GM15510 (cell line): ENCODE data around the gene LMOD2.

Experiments used
- POLR2A ChIP-seq: IDR thresholded peaks from 3 replicates; pipeline ENCODE4 v1.6.1; 2011; ENCODE audit warnings: borderline replicate concordance; ENCODE audit not compliant: insufficient read length; ENCODE audit errors: extremely low read depth

Gene LMOD2

DNA sequence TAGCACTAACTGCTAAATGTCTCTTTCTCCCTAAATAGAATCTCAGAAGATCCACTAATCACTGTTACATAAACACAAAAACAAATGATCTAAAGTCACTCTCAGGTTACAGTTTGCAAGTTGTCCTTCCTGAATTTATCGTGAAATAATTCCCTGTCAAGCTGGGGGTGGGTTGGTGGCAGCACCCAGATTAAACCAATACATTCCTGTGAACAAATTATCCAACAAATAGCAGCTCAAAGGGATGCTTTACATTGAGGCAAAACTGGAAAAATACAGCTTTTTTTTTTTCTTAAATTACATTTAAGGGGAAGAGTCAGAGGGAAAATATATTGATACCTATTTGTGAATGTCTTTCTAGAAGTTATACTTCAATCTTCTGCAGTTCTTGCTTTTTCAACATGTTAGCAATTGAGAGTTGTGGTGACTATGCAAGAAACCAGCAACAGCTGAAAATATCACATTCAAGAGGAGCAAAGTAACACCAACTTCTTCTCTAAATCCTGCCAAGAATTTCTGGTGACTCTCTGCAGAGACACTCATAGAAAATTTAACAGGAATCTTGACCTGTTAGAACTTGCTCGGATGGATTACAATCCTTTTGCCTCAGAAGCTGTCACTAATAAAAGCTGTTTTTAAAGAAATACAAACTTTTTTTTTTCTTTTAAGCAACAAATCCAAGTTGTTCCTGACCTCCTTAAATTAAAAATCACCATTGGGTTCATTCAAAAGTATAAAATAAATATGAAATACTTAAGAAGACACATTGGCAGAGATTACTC, 18.9 kb downstream of the LMOD2 start:
- no peak for TF ChIP-seq POLR2A

DNA sequence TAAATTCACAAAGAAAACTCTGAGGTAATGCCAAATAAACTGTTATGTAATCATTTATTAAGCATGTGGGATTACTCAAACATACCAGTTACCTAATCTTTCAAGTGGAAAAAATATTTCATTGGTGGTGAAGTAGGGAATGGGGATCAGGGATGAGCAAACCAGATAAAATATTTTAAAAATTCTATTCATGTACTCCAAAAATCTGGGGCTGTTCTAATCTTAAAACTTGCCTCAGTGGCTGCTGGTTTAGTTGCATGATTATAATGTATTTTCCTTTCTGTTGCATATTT, 19.5 kb downstream of the LMOD2 start:
- TF ChIP-seq POLR2A, result no peak

DNA sequence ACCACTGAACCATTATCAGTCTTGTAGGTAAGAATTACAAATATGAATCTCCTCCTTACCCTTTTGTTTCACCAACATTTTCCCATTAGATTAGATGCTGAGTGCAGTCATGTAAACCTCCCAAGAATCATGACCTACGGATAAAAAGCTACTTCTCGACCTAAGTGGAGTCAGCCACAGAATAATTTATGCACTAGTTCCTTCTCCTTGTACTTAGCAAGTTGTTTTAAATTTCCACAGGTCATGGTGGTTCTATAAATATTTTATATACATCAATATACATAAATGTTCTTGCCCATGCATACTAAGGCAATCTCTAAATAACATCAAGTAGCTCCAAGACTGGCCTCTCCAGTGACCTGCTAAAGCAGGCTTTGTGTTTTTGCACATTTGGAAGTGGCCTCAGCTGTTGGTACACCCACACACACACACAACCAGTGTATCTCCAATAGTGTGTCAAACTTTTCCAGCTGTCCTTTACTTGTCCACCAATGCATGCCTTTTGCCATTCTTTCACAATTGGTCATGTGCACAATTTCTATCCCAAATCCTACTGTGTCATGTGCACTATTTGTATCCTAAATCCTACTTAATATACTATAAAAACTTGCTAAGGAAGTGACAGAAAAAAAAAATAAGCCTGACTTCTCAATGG, 21.5 kb downstream of the LMOD2 start:
- TF ChIP-seq POLR2A, result no peak

DNA sequence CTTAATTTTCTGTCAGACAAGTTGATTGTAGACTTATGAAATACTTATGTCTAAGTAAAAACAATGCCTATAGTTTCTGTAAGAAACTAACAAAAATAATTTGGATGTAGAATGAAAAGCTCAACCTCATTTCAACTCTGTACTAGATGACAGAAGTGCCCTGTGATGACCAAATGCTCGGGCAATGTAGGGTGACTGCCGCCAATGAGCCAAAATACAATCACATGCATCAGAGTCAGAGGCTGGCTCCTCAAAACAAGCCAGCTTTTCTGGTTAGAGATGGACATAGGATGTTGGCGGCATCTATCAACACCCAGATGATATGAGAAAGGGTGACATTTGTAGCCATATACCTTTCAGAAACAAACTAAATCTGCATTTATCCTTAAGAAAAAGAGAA, 23.9 kb downstream of the LMOD2 start:
- no peak for TF ChIP-seq POLR2A

DNA sequence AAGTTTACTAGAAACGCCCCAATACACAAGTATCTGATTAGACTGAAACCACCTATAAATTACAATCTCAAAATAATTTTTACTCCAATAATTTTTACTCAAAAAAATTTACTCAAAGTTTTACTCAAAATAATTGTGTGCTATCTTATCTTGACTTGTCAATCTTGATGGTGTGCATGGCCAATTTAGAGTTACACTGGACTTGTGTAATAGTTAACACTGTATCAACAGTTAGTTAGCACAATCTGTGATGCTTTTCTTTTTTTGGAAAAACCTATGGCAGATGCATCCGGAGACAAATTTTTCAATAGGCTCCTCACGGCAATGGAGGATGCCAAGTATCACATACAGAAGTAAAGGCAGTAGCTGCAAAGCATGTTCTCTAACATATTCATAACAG, 24.9 kb downstream of the LMOD2 start:
- TF ChIP-seq POLR2A, result no peak

DNA sequence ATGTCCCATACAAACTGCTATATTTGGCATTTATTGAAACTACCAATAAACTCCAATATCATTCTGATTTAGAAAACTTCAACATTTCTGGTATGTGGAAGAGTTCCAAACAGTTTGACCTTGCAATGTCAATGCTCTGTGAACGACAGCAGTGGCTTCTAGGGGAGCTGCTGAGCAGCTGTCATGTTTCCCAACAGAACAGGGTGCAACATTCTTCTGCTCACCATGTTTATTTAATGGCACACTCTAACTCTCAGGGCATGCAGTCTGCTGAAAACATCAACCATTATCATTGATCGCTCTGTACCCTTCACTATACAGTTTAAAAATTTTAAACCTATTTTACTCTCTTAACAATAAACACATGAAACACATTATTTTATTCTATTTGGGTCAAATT, 25.9 kb downstream of the LMOD2 start:
- no peak for TF ChIP-seq POLR2A

DNA sequence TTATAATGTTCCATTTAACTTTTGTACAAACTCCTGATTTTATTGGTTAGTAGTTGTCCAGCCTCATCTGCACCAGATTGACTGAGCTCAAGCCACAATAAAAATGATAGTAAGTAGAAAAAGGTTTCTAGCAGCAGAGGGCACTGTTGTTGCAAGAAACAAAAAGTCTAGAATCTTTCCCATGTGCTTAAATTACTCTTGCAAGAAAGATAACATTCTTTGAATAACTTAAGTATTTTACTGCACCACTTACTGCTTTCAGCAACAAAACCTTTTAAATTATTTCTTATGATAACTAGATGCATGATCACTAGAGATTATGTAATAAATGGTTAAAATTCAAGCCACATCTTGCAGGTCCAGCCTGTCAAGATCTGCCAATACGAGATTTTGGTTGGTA, 27.0 kb downstream of the LMOD2 start:
- TF ChIP-seq POLR2A, result no peak

DNA sequence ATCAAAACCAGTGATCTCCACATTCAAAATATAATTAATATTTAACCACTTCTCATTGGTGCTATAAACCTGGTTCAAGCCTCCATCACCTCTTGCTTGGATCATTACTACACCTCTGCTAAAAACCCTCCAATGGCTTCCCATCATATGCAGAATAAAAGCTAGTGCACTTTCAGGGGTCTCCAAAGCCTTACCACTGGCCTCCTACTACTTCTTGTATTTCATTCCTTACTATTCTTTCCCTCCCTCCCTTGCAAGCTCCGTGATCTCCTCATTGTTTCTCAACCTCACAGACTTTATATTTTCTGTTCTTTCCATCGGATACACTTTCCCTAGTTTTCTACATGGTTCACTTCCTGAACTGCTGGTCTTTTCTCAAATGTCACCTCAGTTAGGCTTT, 31.5 kb downstream of the LMOD2 start:
- no peak for TF ChIP-seq POLR2A

DNA sequence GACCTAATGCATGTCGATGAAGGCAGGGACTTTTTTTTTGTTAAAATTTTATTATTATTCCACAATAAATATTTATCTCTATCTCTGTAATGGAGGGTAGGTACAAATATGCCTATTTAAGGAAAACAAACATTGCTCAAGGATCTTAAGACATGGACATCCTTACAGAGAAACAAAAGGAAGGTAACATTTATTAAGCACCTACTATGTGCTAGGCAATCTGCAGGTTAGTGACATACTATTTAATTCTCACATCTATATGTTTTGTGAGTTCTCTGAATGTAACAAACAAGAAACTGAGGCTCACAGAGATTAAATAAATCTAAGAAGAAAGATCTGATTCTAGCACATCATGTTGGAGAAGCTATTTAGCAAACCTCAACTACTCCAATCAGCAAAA, 32.1 kb downstream of the LMOD2 start:
- TF ChIP-seq POLR2A, result no peak

DNA sequence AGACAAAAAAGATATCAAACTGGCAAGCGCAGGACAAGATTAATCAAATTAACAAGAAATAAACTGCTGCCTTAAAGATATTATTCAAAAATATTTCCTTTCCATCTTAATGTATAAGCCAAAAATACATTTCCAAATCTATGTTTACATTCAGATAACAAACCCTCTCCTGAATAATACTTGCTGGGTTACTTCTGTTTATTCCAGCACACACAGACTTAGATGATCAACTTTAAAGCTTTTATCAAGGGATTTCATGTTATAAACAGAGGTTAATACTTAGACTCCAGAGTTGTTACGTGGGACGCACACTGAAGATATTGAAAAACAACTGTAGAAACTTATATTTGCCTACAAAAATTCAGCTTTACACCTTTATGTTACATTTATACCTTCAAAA, 33.6 kb downstream of the LMOD2 start:
- TF ChIP-seq POLR2A, result no peak

DNA sequence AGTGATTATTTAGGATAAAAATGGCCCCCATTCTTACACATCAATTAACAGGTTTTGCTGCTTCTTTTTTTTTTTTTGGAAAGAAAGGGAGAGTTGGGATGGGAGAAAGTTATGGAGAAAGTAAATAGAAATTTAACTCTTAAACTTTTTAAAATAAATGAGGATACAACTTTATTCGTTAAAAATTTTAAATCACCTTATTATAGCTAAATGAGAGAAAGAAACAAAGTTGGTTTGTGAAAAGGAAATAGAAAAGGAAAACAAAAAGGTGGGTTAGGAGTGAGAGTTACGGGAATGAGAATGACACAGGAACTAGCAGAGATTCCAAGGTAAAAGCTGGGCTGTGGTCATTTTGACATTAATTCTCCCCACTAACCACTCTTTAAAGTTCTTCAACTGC, 34.9 kb downstream of the LMOD2 start:
- no peak for TF ChIP-seq POLR2A

DNA sequence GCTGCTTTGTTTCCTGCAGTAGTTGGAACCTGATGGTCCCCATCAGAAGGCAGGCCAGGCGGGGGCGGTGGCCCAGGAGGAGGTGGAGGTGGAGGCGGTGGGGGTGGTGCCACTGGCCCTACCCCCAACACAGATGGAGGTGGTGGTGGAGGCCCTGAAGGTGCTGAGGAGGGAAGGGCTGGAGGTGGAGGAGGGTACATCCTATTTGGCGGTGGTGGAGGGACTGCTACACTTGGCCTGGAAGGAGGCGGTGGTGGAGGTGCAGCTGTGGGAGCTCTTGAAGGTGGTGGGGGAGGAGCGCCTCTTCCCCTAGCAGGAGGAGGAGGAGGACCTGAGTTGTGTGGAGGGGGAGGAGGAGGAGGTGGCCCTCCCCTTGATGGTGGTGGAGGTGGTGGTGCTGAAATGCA, 36.8 kb downstream of the LMOD2 start:
- no peak for TF ChIP-seq POLR2A

DNA sequence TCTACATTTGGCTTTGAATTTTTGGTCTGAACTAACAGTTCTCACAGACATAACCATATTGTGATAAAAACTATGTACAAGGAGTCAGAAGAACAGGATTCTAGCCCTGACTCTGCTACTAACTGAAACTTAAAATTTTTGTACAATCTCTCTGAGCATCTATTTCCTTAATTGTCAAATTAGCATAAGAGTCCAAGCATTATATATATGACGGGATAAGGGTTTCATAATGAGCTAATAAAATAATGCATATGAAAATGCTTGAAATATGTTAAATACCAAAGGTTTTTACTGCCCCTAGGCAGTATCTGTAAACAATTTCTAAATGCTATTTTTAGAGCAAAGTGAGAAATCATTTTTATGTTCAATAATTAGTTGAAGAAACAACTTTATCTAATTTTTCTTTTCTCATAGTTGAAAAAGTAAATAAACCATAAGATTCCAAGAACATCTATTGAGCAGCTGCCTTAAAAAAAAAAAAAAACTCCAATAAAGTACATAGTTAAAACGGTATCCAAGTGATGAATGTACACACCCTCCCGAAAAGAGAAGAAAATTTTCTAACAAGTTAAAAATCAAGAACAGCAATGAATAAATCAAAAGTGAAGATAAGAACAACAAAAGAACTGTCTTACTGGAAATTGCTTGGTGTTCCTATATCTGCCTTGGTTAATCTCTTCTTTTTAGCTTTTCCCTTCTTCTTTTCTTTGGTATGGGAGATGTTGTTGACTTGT, 40.4 kb downstream of the LMOD2 start:
- no peak for TF ChIP-seq POLR2A

DNA sequence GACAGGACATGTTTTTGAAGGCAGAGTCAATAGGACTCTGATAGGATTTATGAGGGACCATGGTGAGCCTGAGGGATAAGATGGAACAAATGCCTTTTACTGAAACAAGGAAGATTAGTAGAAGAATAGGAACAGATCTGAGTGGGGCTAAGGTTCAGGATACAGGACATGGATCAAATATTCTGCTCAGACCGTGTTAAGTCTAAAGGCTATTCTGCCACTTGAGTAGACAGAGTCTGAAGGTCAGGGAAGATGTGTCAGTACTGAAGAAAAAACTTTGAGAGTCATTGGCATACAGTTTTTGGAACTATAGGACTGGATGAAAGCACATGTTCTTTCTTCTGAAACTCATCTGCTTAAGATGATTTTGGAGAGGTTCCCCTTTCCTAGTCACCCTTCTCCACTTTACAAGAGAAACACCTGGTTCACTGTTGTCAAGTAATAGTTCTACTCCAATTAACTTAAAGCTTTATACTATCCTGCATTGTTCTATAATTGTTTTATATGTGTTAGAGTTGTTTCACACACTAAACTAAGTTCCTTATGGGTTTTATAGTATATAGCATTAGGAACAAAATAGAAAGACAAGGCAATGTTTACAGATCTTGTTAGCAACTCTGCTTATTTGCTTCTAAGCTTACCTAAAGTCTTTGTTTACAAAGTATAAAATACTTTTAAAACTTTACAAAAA, 49.7 kb downstream of the LMOD2 start:
- TF ChIP-seq POLR2A, result no peak

DNA sequence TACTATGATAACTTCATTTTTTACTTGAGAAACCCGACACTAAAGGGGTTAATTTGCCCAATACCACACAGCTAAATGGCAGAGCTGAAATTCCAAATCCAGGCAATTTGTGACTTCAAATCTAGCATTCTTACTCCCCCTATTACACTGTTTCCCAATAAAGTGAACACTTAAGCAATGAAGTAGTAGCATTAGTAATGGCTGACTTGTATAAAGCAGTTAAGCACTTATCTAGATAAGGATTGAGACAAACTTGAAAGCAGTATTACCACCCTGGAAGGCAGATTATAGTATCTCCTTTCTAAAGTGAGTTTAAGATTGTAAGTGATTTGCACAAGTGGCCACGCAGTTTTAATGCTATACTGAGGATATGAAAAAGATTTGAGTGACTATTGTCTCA, 53.9 kb downstream of the LMOD2 start:
- TF ChIP-seq POLR2A, result no peak

DNA sequence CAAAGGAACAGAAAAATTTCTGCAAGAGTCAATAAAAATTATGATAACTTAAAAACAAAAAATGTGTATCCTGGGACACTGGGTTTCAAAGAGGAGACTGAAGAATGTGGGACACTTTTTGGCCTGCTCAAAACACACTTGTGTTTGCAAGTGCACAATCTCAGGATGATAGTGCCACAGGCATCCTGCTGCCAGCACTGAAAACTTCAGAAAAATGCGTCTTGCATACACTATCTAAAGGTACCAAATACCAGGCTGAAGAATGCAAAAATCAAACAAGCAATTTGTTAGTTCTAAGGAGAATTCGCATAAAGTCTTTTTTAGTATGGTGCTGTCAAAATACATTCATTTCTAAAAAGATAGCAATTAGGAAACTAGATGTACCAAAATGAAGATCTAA, 55.0 kb downstream of the LMOD2 start:
- no peak for TF ChIP-seq POLR2A

DNA sequence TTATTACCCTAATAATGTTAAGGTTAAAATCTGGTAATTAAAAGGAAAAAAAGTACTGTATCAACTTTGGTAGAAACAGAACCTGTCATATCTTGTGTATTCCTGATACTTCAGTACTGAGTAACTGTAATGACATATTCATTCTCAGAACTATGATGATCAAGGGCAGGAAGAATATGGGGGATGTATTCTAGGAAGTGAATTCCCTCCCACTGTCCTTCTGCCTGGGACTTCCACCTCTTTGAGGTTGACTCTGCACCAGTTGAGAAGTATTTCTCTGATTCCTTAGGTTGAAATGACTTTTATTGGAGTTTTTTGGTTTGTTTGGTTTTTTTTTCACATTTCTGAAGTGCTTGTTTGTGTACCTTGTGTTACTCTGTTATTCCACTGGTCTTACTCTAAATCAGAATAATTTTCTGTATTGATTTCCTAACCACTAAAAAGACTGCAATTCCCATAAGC, 56.2 kb downstream of the LMOD2 start:
- TF ChIP-seq POLR2A, result no peak
